ENCODE results near the gene KCNN3. TPM values are rescaled to one million over a fixed set of nuclear protein-coding genes. Genes with fewer than 3 reads are reported as not detected.

KCNN3 gene
- total RNA-seq, 2 experiments from 2014 or later: 0.11 TPM; not detected in 1

- H3K4me3 Mint-ChIP-seq: no peak overlapping the region
- peaks cover 13% of the 10 kb centered on the region for H3K4me1 Mint-ChIP-seq (ENCODE audit: low read depth)
- no peaks in the 10 kb centered on the region for H3K36me3 Mint-ChIP-seq (ENCODE audit: low read depth)
- DNase-seq: no peak
- CTCF ChIA-PET: interaction anchor here (1.1 to 1.4 kb wide), 2 partner anchors 11 to 177 kb away, joined by 3 read pairs; no protein-coding TSS in a partner anchor
- ATAC-seq: no peak
- intact Hi-C loops (cut with micrococcal nuclease): no loop called here
- H3K9me3 Mint-ChIP-seq: no peaks in the 10 kb centered on the region
- POLR2A ChIA-PET: no interaction called here
- H3K27ac Mint-ChIP-seq: peak overlapping the region; percentile 10
- H3K27me3 Mint-ChIP-seq: peaks cover 5% of the 10 kb centered on the region
- no peak for TF ChIP-seq CTCF (IDR thresholded peaks at IDR 0.05)
Measured at GRCh38 chr1:154697710-154698109, 172.4 kb downstream of the KCNN3 start.

- no peak for ATAC-seq
- ChIA-PET CTCF (no interaction called here), POLR2A (interaction anchor here (0.6 kb wide), 2 partner anchors 35 to 41 kb away, joined by 3 read pairs; no protein-coding TSS in a partner anchor)
- Mint-ChIP-seq H3K27ac (no peak overlapping the region), H3K36me3 (ENCODE audit: low read depth) (no peaks in the 10 kb centered on the region), H3K27me3 (peaks cover 5% of the 10 kb centered on the region), H3K4me3 (no peak overlapping the region), H3K9me3 (no peaks in the 10 kb centered on the region), H3K4me1 (ENCODE audit: low read depth) (peaks cover 13% of the 10 kb centered on the region)
- no peak for DNase-seq
- TF ChIP-seq CTCF (IDR thresholded peaks at IDR 0.05): no peak
- intact Hi-C loops (cut with micrococcal nuclease): no loop called here
Measured at GRCh38 chr1:154696456-154696855, 173.6 kb downstream of the KCNN3 start.

GRCh38 chr1:154695985-154696384 lies 174.1 kb downstream of the KCNN3 start:
- Mint-ChIP-seq H3K4me3 (no peak overlapping the region), H3K9me3 (no peaks in the 10 kb centered on the region), H3K27ac (no peak overlapping the region), H3K36me3 (ENCODE audit: low read depth) (no peaks in the 10 kb centered on the region), H3K4me1 (ENCODE audit: low read depth) (peaks cover 13% of the 10 kb centered on the region), H3K27me3 (peaks cover 5% of the 10 kb centered on the region)
- intact Hi-C loops (cut with micrococcal nuclease): no loop called here
- TF ChIP-seq CTCF (IDR thresholded peaks at IDR 0.05): no peak
- ChIA-PET POLR2A (interaction anchor here (0.6 kb wide), 1 partner anchor 34 kb away, joined by 3 read pairs; no protein-coding TSS in a partner anchor), CTCF (no interaction called here)
- DNase-seq (no peak), ATAC-seq (no peak)

- ChIA-PET POLR2A (no interaction called here), CTCF (no interaction called here)
- Mint-ChIP-seq H3K27ac (no peak overlapping the region), H3K36me3 (ENCODE audit: low read depth) (no peaks in the 10 kb centered on the region), H3K9me3 (no peaks in the 10 kb centered on the region), H3K4me1 (ENCODE audit: low read depth) (peaks cover 13% of the 10 kb centered on the region), H3K4me3 (no peak overlapping the region), H3K27me3 (peaks cover 5% of the 10 kb centered on the region)
- intact Hi-C loops (cut with micrococcal nuclease): no loop called here
- ATAC-seq (no peak), DNase-seq (no peak)
- no peak for TF ChIP-seq CTCF (IDR thresholded peaks at IDR 0.05)
Measured at GRCh38 chr1:154694995-154695394, 175.1 kb downstream of the KCNN3 start.

- ChIA-PET POLR2A (no interaction called here), CTCF (no interaction called here)
- Mint-ChIP-seq H3K36me3 (ENCODE audit: low read depth) (no peaks in the 10 kb centered on the region), H3K4me3 (no peak overlapping the region), H3K27me3 (no peaks in the 10 kb centered on the region), H3K4me1 (ENCODE audit: low read depth) (no peaks in the 10 kb centered on the region), H3K9me3 (no peaks in the 10 kb centered on the region), H3K27ac (no peak overlapping the region)
- intact Hi-C loops (cut with micrococcal nuclease): no loop called here
- DNase-seq: no peak
- no peak for ATAC-seq
- TF ChIP-seq CTCF (IDR thresholded peaks at IDR 0.05): no peak
Measured at GRCh38 chr1:154689083-154689482, 181.0 kb downstream of the KCNN3 start.

Measured in activated CD8-positive, alpha-beta T cell treated with anti-CD3 and anti-CD28 coated beads for 36 hours (primary cell).